ENCODE data around the gene DNAJC19. TPM values are rescaled to one million over a fixed set of nuclear protein-coding genes. Genes with fewer than 3 reads are reported as not detected.
"Not testable (repeated sequence)": the region's sequence is repeated elsewhere in the genome, so short reads cannot be mapped to it uniquely, and the experiment has no call there.

Gene DNAJC19
- total and polyA plus RNA-seq, 8 donors: 31.2 to 69.6 (median 60.1) TPM

GRCh38 chr3:181017690-181018089, 28.2 kb upstream of the DNAJC19 start:
- intact Hi-C loops (cut with DNase I): no loop called here
- no peak for DNase-seq
- no peak for ATAC-seq
- Histone ChIP-seq H3K27ac (no peak overlapping the region), H3K4me1 (no peaks in the 10 kb centered on the region), H3K4me3 (no peak overlapping the region), H3K27me3 (no peaks in the 10 kb centered on the region), H3K9me3 (peaks cover 0 to 3% of the 10 kb centered on the region in 2 donors), H3K36me3 (no peaks in the 10 kb centered on the region)
- TF ChIP-seq CTCF (IDR thresholded peaks at IDR 0.05): no peak

- Histone ChIP-seq H3K9me3 (peaks cover 0 to 3% of the 10 kb centered on the region in 2 donors), H3K36me3 (no peaks in the 10 kb centered on the region), H3K4me3 (no peak overlapping the region), H3K27me3 (no peaks in the 10 kb centered on the region), H3K27ac (no peak overlapping the region), H3K4me1 (no peaks in the 10 kb centered on the region)
- no peak for ATAC-seq
- TF ChIP-seq CTCF (IDR thresholded peaks at IDR 0.05): no peak
- DNase-seq: no peak
- intact Hi-C loops (cut with DNase I): no loop called here
Measured at GRCh38 chr3:181009225-181009624, 19.7 kb upstream of the DNAJC19 start.

GRCh38 chr3:181008796-181009195, 19.3 kb upstream of the DNAJC19 start:
- DNase-seq: no peak
- TF ChIP-seq CTCF (IDR thresholded peaks at IDR 0.05): no peak
- Histone ChIP-seq H3K27ac (no peak overlapping the region), H3K27me3 (no peaks in the 10 kb centered on the region), H3K4me1 (no peaks in the 10 kb centered on the region), H3K4me3 (no peak overlapping the region), H3K36me3 (no peaks in the 10 kb centered on the region), H3K9me3 (peaks cover 0 to 3% of the 10 kb centered on the region in 2 donors)
- ATAC-seq: no peak
- intact Hi-C loops (cut with DNase I): no loop called here

- no peak for DNase-seq
- no peaks in the 10 kb centered on the region for H3K4me1 ChIP-seq
- intact Hi-C loops (cut with DNase I): no loop called here
Measured at GRCh38 chr3:181007262-181007661, 17.7 kb upstream of the DNAJC19 start.

GRCh38 chr3:181006541-181006940, 17.0 kb upstream of the DNAJC19 start:
- Histone ChIP-seq H3K27me3 (no peaks in the 10 kb centered on the region), H3K4me1 (no peaks in the 10 kb centered on the region), H3K4me3 (no peak overlapping the region), H3K9me3 (peaks cover 0 to 10% of the 10 kb centered on the region in 2 donors), H3K27ac (no peak overlapping the region), H3K36me3 (no peaks in the 10 kb centered on the region)
- no peak for TF ChIP-seq CTCF (IDR thresholded peaks at IDR 0.05)
- DNase-seq (no peak), ATAC-seq (no peak)
- intact Hi-C loops (cut with DNase I): no loop called here

More at GRCh38 chr3:181007262-181007661, 17.7 kb upstream of the DNAJC19 start:
- Histone ChIP-seq H3K27me3 (no peaks in the 10 kb centered on the region), H3K9me3 (peaks cover 0 to 7% of the 10 kb centered on the region in 2 donors), H3K4me3 (no peak overlapping the region), H3K36me3 (no peaks in the 10 kb centered on the region), H3K27ac (no peak overlapping the region)
- no peak for ATAC-seq
- no peak for TF ChIP-seq CTCF (IDR thresholded peaks at IDR 0.05)

- H3K4me3 ChIP-seq; H3K36me3 ChIP-seq; ATAC-seq; H3K27ac ChIP-seq; DNase-seq; H3K4me1 ChIP-seq; H3K27me3 ChIP-seq; intact Hi-C loops (cut with DNase I): not testable (repeated sequence)
- peaks cover 0 to 26% of the 10 kb centered on the region in 2 donors for H3K9me3 ChIP-seq
Measured at GRCh38 chr3:181003469-181003868, 13.9 kb upstream of the DNAJC19 start.

- H3K27ac ChIP-seq; H3K4me3 ChIP-seq; ATAC-seq; H3K4me1 ChIP-seq; intact Hi-C loops (cut with DNase I); H3K36me3 ChIP-seq; H3K27me3 ChIP-seq; DNase-seq: not testable (repeated sequence)
- peaks cover 0 to 26% of the 10 kb centered on the region in 2 donors for H3K9me3 ChIP-seq
Measured at GRCh38 chr3:181002331-181002730, 12.8 kb upstream of the DNAJC19 start.

Measured in left lung (tissue), 10 donors.